ENCODE data around the gene PRKCA. TPM values are rescaled to one million over a fixed set of nuclear protein-coding genes. Genes with fewer than 3 reads are reported as not detected.

Gene PRKCA
- total and polyA plus RNA-seq, 9 donors = 9.1 to 67.6 (median 37.2) TPM

GRCh38 chr17:66831383-66832210 is 529.2 kb downstream of the PRKCA start:
- TF ChIP-seq POLR2A (IDR thresholded peaks at IDR 0.05) (no peak), EP300 (IDR thresholded peaks at IDR 0.05) (no peak), CTCF (IDR thresholded peaks at IDR 0.05) (no peak)
- Histone ChIP-seq H3K27me3 (no peaks in the 10 kb centered on the region), H3K4me3 (no peak overlapping the region), H3K9me3 (no peaks in the 10 kb centered on the region), H3K27ac (no peak overlapping the region), H3K36me3 (no peaks in the 10 kb centered on the region), H3K4me1 (ENCODE audit: insufficient read depth) (no peaks in the 10 kb centered on the region)
- WGBS, 3 donors = 79 to 82% (median 80%) methylated on average over 14 of the region's 14 CpGs
- no peak for DNase-seq
- intact Hi-C loops (cut with DNase I) = no loop called here

GRCh38 chr17:66833201-66833600 is 530.8 kb downstream of the PRKCA start:
- no peaks in the 10 kb centered on the region for H3K9me3 ChIP-seq
- no peaks in the 10 kb centered on the region for H3K4me1 ChIP-seq (ENCODE audit: insufficient read depth)
- H3K27me3 ChIP-seq = no peaks in the 10 kb centered on the region
- H3K27ac ChIP-seq = no peak overlapping the region
- TF ChIP-seq CTCF (IDR thresholded peaks at IDR 0.05) (no peak), POLR2A (IDR thresholded peaks at IDR 0.05) (no peak), EP300 (IDR thresholded peaks at IDR 0.05) (no peak)
- DNase-seq = no peak
- intact Hi-C loops (cut with DNase I) = no loop called here
- H3K4me3 ChIP-seq = no peak overlapping the region
- WGBS, 3 donors = 78 to 89% (median 79%) methylated on average over 4 of the region's 4 CpGs
- H3K36me3 ChIP-seq = no peaks in the 10 kb centered on the region

GRCh38 chr17:66834426-66834918 is 532.1 kb downstream of the PRKCA start:
- DNase-seq = no peak
- WGBS, 3 donors = 34 to 41% (median 37%) methylated on average over 7 of the region's 7 CpGs
- Histone ChIP-seq H3K27me3 (no peaks in the 10 kb centered on the region), H3K4me3 (no peak overlapping the region), H3K4me1 (ENCODE audit: insufficient read depth) (no peaks in the 10 kb centered on the region), H3K27ac (no peak overlapping the region), H3K9me3 (no peaks in the 10 kb centered on the region), H3K36me3 (no peaks in the 10 kb centered on the region)
- intact Hi-C loops (cut with DNase I) = no loop called here
- TF ChIP-seq EP300 (IDR thresholded peaks at IDR 0.05) (no peak), CTCF (IDR thresholded peaks at IDR 0.05) (no peak), POLR2A (IDR thresholded peaks at IDR 0.05) (no peak)

- intact Hi-C loops (cut with DNase I) = no loop called here
- no peak for TF ChIP-seq POLR2A (IDR thresholded peaks at IDR 0.05)
- no peak for TF ChIP-seq EP300 (IDR thresholded peaks at IDR 0.05)
- TF ChIP-seq CTCF (IDR thresholded peaks at IDR 0.05) = no peak
- H3K36me3 ChIP-seq = no peaks in the 10 kb centered on the region
- H3K27ac ChIP-seq = no peak within 1 kb of the TSS
- WGBS, 3 donors = 2 to 6% (median 5%) methylated on average over 24 to 57 of the region's 57 CpGs
- H3K9me3 ChIP-seq = no peaks in the 10 kb centered on the region
- no peak for DNase-seq
- H3K4me3 ChIP-seq = no peak within 1 kb of the TSS
- H3K4me1 ChIP-seq (ENCODE audit: insufficient read depth) = no peaks in the 10 kb centered on the region
- no peaks in the 10 kb centered on the region for H3K27me3 ChIP-seq
Measured at GRCh38 chr17:66834919-66835454, 532.6 kb downstream of the PRKCA start, which contains the start of gene CACNG5. TSS of gene CACNG5 (plus strand) at chr17:66835117. CDS start at chr17:66877333, 42,216 bp downstream.

Data from ovary (tissue), 9 donors.